K562 (cell line): ENCODE results near the gene ULK3. TPM values are rescaled to one million over a fixed set of nuclear protein-coding genes. Genes with fewer than 3 reads are reported as not detected.

ENCODE experiments used
- CSDE1 ChIP-seq, 2 experiments: fragments of 450-650 bp; IDR thresholded peaks; 2 replicates each; pipeline ENCODE4 v1.6.1; 2016; ENCODE audit warnings: mild to moderate bottlenecking in 1 of 2
- FOXJ2 ChIP-seq: fragments of 200-800 bp; sonication (Bioruptor generic); IDR thresholded peaks from 2 replicates; pipeline ENCODE4 v1.6.1; 2016; ENCODE audit warnings: missing genetic modification characterization, missing compliant biosample characterization
- GATA2 ChIP-seq: sonication (generic); formaldehyde crosslinking; IDR thresholded peaks from 2 replicates; pipeline ENCODE4 v1.4.0; 2020; ENCODE audit warnings: mild to moderate bottlenecking, missing genetic modification reagents
- L3MBTL2 ChIP-seq: fragments of 450-650 bp; IDR thresholded peaks from 2 replicates; pipeline ENCODE4 v1.6.1; 2016; ENCODE audit warnings: mild to moderate bottlenecking, moderate library complexity
- NCOA2 ChIP-seq, 2 experiments: fragments of 450-650 bp; IDR thresholded peaks; 2 replicates each; pipeline ENCODE4 v1.6.1; 2018; ENCODE audit warnings: mild to moderate bottlenecking in 2 of 2, moderate library complexity in 1 of 2; ENCODE audit not compliant: partially characterized antibody in 2 of 2
- NFE2L1 ChIP-seq: fragments of 450-650 bp; IDR thresholded peaks from 2 replicates; pipeline ENCODE4 v1.6.1; 2016; ENCODE audit warnings: missing genetic modification characterization, low read depth, mild to moderate bottlenecking, missing compliant biosample characterization, moderate library complexity, borderline replicate concordance
- PTTG1 ChIP-seq: fragments of 450-650 bp; IDR thresholded peaks from 2 replicates; pipeline ENCODE4 v1.6.1; 2016; ENCODE audit warnings: low read depth, mild to moderate bottlenecking, missing genetic modification characterization, missing compliant biosample characterization
- SREBF1 ChIP-seq: fragments of 150-350 bp; IDR thresholded peaks from 2 replicates; pipeline ENCODE4 v1.6.1; 2014; ENCODE audit warnings: antibody characterized with exemption, low read depth, low read length, borderline replicate concordance
- TAF15 ChIP-seq: fragments of 200-400 bp; formaldehyde crosslinking; IDR thresholded peaks from 2 replicates; pipeline ENCODE4 v1.6.1; 2017; ENCODE audit warnings: mild to moderate bottlenecking, low read depth, low read length, moderate library complexity
- TCF7 ChIP-seq: sonication (generic); IDR thresholded peaks from 2 replicates; pipeline ENCODE4 v1.6.1; 2016; ENCODE audit warnings: antibody characterized with exemption, borderline replicate concordance
- TOE1 ChIP-seq, 2 experiments: fragments of 450-650 bp in 1 of 2; sonication (generic) in 1 of 2; formaldehyde crosslinking in 1 of 2; IDR thresholded peaks; 2 replicates each; pipeline versions ENCODE4 v1.7.1 to v1.8.0; 2016 to 2022; ENCODE audit warnings: borderline replicate concordance in 2 of 2, mild to moderate bottlenecking in 2 of 2, antibody characterized with exemption in 1 of 2, inconsistent platforms in 1 of 2, low read depth in 1 of 2, missing genetic modification reagents in 1 of 2, moderate library complexity in 1 of 2
- ZNF764 ChIP-seq: fragments of 250-450 bp; sonication (Bioruptor Pico); IDR thresholded peaks from 2 replicates; pipeline ENCODE4 v1.4.0; 2020; ENCODE audit warnings: low read depth, mild to moderate bottlenecking, moderate library complexity
- polyA plus RNA-seq, 8 experiments: library from polyadenylated mRNA; depleted of rRNA in 4 of 8; stranded (reverse) in 5 of 8; unstranded in 3 of 8; fragments of >200 nt; fragmentation: Nextera tagmentation in 2 of 8; fragmentation: Illumina TruSeq in 1 of 8; extraction: Ambion mirVana in 2 of 8; extraction: Trizol in 1 of 8; gene quantifications; 2 replicates each; pipeline versions ENCODE4 v1.2.1 to v1.2.3, GENCODE V29; 2011 to 2014; ENCODE audit warnings: inconsistent platforms in 1 of 8, missing spikeins in 1 of 8
- total RNA-seq, 7 experiments: library from RNA; depleted of rRNA in 6 of 7; stranded (reverse); fragments of >200 nt in 6 of 7; fragmentation: Illumina TruSeq in 2 of 7; extraction: Trizol in 2 of 7; gene quantifications; 2 replicates each; pipeline versions ENCODE4 v1.2.1 to v1.2.3, GENCODE V29; 2011 to 2021; ENCODE audit warnings: low replicate concordance in 1 of 7
- TF ChIP-seq, protein P1 (sequence below): sonication (generic); formaldehyde crosslinking; IDR thresholded peaks from 2 replicates; pipeline ENCODE4 v1.8.0; 2022; ENCODE audit warnings: mild to moderate bottlenecking, missing genetic modification reagents
- TF ChIP-seq, protein P2 (sequence below): fragments of 450-650 bp; IDR thresholded peaks from 2 replicates; pipeline ENCODE4 v1.6.1; 2014; ENCODE audit warnings: low read depth, mild to moderate bottlenecking, moderate library complexity, borderline replicate concordance
- TF ChIP-seq, protein P3 (sequence below): fragments of 450-650 bp; formaldehyde crosslinking; IDR thresholded peaks from 2 replicates; pipeline ENCODE4 v1.4.0; 2020; ENCODE audit warnings: mild to moderate bottlenecking, mixed read lengths
- TF ChIP-seq, protein P4 (sequence below): sonication (generic); formaldehyde crosslinking; IDR thresholded peaks from 2 replicates; pipeline ENCODE4 v1.9.0; 2022; ENCODE audit warnings: mild to moderate bottlenecking, missing genetic modification reagents
- TF ChIP-seq, protein P5 (sequence below), 2 experiments: fragments of 250-450 bp in 1 of 2; fragments of 450-650 bp in 1 of 2; sonication (Bioruptor Pico) in 1 of 2; IDR thresholded peaks; 2 replicates each; pipeline versions ENCODE4 v1.6.1 to v1.8.0; 2016 to 2021; ENCODE audit warnings: mild to moderate bottlenecking in 2 of 2, moderate library complexity in 2 of 2, missing compliant biosample characterization in 1 of 2, missing genetic modification characterization in 1 of 2

ULK3 gene
- total and polyA plus RNA-seq, 9 of the 15 experiments (the other 6 are each of a cell fraction or from before 2014, with no cell fraction given) = 0.68 to 68.0 (median 34.9) TPM

DNA sequence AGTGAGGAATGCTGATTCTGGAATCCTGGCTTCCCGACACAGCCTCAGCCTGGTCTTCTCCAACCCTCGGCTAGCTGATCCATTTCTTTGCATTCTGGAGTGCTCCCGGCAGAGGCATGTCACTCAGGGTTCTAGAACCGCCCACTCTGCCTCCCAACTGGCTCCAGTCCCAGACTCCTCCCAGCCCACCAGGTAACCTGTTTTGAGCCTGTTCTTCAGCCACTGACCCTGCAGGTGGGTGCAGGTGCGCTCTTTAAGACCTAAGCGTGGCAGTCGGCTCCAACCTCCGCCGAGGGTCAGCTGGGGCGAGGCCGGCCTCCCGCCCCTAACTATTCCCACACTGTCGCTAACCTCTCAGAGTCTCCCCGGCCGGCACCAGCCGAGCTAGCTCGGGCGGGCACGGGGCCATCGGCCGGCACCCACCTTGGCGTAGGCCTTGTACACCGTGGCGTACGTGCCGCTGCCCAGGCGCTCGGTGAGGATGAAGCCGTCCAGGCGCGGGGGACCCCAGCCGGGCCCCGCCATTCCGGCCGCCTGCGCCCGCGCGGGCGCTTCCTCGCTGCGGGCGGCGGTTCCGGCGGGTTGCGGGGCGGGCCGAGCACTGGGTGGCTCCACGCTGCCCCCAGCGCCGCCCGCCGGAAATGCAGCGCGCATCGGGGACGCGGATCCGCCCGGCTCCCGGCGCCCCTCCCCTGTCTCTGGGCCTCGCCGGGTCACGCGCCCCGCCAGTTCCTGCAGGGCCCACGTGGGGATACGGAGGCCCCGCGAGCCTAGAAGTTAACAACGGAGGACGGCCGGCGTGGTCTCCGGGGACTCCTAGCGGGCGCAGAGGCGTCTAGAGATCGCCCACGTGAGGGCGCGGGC, at the start of gene ULK3 (continued):
- TF ChIP-seq, protein P1, sequence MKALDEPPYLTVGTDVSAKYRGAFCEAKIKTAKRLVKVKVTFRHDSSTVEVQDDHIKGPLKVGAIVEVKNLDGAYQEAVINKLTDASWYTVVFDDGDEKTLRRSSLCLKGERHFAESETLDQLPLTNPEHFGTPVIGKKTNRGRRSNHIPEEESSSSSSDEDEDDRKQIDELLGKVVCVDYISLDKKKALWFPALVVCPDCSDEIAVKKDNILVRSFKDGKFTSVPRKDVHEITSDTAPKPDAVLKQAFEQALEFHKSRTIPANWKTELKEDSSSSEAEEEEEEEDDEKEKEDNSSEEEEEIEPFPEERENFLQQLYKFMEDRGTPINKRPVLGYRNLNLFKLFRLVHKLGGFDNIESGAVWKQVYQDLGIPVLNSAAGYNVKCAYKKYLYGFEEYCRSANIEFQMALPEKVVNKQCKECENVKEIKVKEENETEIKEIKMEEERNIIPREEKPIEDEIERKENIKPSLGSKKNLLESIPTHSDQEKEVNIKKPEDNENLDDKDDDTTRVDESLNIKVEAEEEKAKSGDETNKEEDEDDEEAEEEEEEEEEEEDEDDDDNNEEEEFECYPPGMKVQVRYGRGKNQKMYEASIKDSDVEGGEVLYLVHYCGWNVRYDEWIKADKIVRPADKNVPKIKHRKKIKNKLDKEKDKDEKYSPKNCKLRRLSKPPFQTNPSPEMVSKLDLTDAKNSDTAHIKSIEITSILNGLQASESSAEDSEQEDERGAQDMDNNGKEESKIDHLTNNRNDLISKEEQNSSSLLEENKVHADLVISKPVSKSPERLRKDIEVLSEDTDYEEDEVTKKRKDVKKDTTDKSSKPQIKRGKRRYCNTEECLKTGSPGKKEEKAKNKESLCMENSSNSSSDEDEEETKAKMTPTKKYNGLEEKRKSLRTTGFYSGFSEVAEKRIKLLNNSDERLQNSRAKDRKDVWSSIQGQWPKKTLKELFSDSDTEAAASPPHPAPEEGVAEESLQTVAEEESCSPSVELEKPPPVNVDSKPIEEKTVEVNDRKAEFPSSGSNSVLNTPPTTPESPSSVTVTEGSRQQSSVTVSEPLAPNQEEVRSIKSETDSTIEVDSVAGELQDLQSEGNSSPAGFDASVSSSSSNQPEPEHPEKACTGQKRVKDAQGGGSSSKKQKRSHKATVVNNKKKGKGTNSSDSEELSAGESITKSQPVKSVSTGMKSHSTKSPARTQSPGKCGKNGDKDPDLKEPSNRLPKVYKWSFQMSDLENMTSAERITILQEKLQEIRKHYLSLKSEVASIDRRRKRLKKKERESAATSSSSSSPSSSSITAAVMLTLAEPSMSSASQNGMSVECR (CRISPR knock-in tag) = peak; percentile 93
- TF ChIP-seq, protein P2, sequence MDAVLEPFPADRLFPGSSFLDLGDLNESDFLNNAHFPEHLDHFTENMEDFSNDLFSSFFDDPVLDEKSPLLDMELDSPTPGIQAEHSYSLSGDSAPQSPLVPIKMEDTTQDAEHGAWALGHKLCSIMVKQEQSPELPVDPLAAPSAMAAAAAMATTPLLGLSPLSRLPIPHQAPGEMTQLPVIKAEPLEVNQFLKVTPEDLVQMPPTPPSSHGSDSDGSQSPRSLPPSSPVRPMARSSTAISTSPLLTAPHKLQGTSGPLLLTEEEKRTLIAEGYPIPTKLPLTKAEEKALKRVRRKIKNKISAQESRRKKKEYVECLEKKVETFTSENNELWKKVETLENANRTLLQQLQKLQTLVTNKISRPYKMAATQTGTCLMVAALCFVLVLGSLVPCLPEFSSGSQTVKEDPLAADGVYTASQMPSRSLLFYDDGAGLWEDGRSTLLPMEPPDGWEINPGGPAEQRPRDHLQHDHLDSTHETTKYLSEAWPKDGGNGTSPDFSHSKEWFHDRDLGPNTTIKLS = 0 out of 2 replicates have a peak, but pooled peaks have one; percentile 67
- TF ChIP-seq PTTG1 (tag) = no peak
- TF ChIP-seq ZNF764 = no peak
- no peak for TF ChIP-seq TAF15
- TF ChIP-seq L3MBTL2 = peak; percentile 97
- TF ChIP-seq, protein P3, sequence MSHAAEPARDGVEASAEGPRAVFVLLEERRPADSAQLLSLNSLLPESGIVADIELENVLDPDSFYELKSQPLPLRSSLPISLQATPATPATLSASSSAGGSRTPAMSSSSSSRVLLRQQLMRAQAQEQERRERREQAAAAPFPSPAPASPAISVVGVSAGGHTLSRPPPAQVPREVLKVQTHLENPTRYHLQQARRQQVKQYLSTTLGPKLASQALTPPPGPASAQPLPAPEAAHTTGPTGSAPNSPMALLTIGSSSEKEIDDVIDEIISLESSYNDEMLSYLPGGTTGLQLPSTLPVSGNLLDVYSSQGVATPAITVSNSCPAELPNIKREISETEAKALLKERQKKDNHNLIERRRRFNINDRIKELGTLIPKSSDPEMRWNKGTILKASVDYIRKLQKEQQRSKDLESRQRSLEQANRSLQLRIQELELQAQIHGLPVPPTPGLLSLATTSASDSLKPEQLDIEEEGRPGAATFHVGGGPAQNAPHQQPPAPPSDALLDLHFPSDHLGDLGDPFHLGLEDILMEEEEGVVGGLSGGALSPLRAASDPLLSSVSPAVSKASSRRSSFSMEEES = peak; percentile 60
- no peak for TF ChIP-seq FOXJ2 (tag)
- TF ChIP-seq, protein P4, sequence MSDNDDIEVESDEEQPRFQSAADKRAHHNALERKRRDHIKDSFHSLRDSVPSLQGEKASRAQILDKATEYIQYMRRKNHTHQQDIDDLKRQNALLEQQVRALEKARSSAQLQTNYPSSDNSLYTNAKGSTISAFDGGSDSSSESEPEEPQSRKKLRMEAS = peak; percentile 98
- TF ChIP-seq TOE1 (IDR thresholded peaks at IDR 0.05; ENCODE audit: borderline replicate concordance) = peak; percentile 82; the same call in 1 of the 2 replicates
- peak; percentile 85; the same call in 1 of the 2 replicates for TF ChIP-seq TOE1 (CRISPR knock-in tag; IDR thresholded peaks at IDR 0.05; ENCODE audit: borderline replicate concordance, low read depth)
- TF ChIP-seq NFE2L1 (tag) = no peak
- TF ChIP-seq SREBF1 = no peak
- TF ChIP-seq NCOA2 (IDR thresholded peaks at IDR 0.05; ENCODE audit: partially characterized antibody in 2 of 2) = no peak
- TF ChIP-seq, protein P5, sequence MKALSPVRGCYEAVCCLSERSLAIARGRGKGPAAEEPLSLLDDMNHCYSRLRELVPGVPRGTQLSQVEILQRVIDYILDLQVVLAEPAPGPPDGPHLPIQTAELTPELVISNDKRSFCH (CRISPR knock-in tag; IDR thresholded peaks at IDR 0.05) = no peak
- TF ChIP-seq, protein P5 (tag; IDR thresholded peaks at IDR 0.05) = peak; percentile 56
- TF ChIP-seq TCF7 = no peak
- TF ChIP-seq CSDE1 (IDR thresholded peaks at IDR 0.05) = no peak
- TF ChIP-seq GATA2 (CRISPR knock-in tag) = no peak
